ENCODE measurements around the gene PLD2.

- no peak for TF ChIP-seq POLR2AphosphoS5 (IDR thresholded peaks at IDR 0.05; ENCODE audit: borderline replicate concordance, low read depth, low read length)
- no peak for TF ChIP-seq EZH2 (IDR thresholded peaks at IDR 0.05)
- no peak for TF ChIP-seq FOXP2 (optimal IDR thresholded peaks at IDR 0.05; ENCODE audit: control extremely low read depth, extremely low read length, insufficient read depth)
Measured at GRCh38 chr17:4780325-4780955, 26.5 kb upstream of the PLD2 start.

All from SK-N-MC (cell line).